ENCODE data around the gene GNPTAB.

GNPTAB gene

DNA sequence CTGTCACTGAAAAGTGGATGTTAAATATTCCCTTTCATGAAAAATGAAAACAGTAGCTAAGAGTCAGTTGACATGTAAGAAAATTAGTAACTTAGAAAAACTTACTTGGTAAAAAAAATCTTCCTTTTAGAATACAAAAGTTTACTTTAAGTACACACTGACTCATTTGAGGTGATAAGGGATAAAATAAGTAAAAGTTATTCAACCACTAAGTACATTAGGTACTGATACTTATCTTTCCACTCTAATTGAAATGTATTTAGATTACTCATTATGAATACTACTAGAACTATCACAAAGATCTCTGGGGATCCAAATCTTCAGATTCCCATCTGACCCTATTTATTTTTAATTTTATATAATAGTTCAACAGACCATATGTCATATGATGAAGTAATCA is 103.7 kb downstream of the GNPTAB start:
- Histone ChIP-seq H3K9ac (no peak overlapping the region), H2AFZ (ENCODE audit: low read depth) (no peak overlapping the region), H3K4me3 (IDR thresholded peaks at IDR 0.05; ENCODE audit: insufficient read depth, low read depth, low read length) (no peak overlapping the region), H3K27me3 (ENCODE audit: insufficient read depth, low read depth) (no peaks in the 10 kb centered on the region), H4K20me1 (ENCODE audit: insufficient read depth) (no peaks in the 10 kb centered on the region), H3K4me1 (ENCODE audit: low read depth, poor library complexity, severe bottlenecking) (peaks cover 3% of the 10 kb centered on the region), H3K4me2 (no peak overlapping the region), H3K36me3 (ENCODE audit: insufficient read depth) (no peaks in the 10 kb centered on the region), H3K79me2 (ENCODE audit: insufficient read depth, low read depth) (no peaks in the 10 kb centered on the region), H3K27ac (no peak overlapping the region)
- TF ChIP-seq, protein P1, sequence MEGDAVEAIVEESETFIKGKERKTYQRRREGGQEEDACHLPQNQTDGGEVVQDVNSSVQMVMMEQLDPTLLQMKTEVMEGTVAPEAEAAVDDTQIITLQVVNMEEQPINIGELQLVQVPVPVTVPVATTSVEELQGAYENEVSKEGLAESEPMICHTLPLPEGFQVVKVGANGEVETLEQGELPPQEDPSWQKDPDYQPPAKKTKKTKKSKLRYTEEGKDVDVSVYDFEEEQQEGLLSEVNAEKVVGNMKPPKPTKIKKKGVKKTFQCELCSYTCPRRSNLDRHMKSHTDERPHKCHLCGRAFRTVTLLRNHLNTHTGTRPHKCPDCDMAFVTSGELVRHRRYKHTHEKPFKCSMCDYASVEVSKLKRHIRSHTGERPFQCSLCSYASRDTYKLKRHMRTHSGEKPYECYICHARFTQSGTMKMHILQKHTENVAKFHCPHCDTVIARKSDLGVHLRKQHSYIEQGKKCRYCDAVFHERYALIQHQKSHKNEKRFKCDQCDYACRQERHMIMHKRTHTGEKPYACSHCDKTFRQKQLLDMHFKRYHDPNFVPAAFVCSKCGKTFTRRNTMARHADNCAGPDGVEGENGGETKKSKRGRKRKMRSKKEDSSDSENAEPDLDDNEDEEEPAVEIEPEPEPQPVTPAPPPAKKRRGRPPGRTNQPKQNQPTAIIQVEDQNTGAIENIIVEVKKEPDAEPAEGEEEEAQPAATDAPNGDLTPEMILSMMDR (conservative IDR thresholded peaks at IDR 0.05; ENCODE audit: low read depth, low read length) = no peak

DNA sequence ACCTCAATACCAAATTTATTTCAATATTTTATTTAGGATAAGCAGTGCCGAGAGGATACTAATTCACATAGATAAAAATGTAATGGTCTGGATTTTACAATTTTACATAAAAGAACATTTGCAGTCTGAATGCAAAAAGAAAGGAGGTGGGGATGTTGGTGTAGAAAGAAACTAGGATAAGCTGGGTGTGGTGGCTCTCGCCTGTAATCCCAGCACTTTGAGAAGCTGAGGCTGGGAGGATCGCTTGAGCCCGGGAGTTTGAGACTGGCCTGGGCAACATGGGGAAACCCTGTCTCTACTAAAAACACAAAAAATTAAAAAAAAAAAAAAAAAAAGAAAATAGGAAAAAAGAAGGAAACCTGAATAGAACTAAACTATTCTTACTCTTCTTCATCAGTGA is 108.4 kb downstream of the GNPTAB start:
- TF ChIP-seq, protein P1 (conservative IDR thresholded peaks at IDR 0.05; ENCODE audit: low read depth, low read length) = no peak
- Histone ChIP-seq H3K4me1 (ENCODE audit: low read depth, poor library complexity, severe bottlenecking) (peaks cover 3% of the 10 kb centered on the region), H3K4me2 (no peak overlapping the region), H3K4me3 (IDR thresholded peaks at IDR 0.05; ENCODE audit: insufficient read depth, low read depth, low read length) (no peak overlapping the region), H2AFZ (ENCODE audit: low read depth) (no peak overlapping the region), H3K27ac (no peak overlapping the region), H3K79me2 (ENCODE audit: insufficient read depth, low read depth) (no peaks in the 10 kb centered on the region), H4K20me1 (ENCODE audit: insufficient read depth) (no peaks in the 10 kb centered on the region), H3K9ac (no peak overlapping the region), H3K27me3 (ENCODE audit: insufficient read depth, low read depth) (no peaks in the 10 kb centered on the region), H3K36me3 (ENCODE audit: insufficient read depth) (no peaks in the 10 kb centered on the region)

DNA sequence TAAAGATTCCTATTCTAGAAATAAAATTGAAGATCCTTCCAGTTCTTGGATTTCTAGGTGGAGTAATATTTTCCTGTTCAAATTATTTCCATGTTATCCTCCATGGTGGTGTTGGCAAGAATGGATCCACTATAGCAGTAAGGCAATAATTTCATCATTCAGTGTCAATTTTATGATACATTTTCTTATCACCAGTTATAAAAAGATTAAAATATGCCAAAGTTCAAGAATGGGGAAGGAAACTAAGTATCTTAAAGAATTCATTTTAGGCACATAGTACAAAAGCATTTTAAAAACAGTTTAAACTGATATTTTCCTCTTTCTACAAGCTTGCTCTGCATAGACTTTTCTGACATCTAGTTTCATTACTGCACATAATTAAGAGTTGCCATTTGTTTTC is 110.6 kb downstream of the GNPTAB start:
- Histone ChIP-seq H3K27ac (no peak overlapping the region), H3K4me1 (ENCODE audit: low read depth, poor library complexity, severe bottlenecking) (no peaks in the 10 kb centered on the region), H4K20me1 (ENCODE audit: insufficient read depth) (no peaks in the 10 kb centered on the region), H3K9ac (no peak overlapping the region), H3K4me2 (no peak overlapping the region), H3K79me2 (ENCODE audit: insufficient read depth, low read depth) (no peaks in the 10 kb centered on the region), H3K27me3 (ENCODE audit: insufficient read depth, low read depth) (no peaks in the 10 kb centered on the region), H3K36me3 (ENCODE audit: insufficient read depth) (no peaks in the 10 kb centered on the region), H3K4me3 (IDR thresholded peaks at IDR 0.05; ENCODE audit: insufficient read depth, low read depth, low read length) (no peak overlapping the region), H2AFZ (ENCODE audit: low read depth) (no peak overlapping the region)
- TF ChIP-seq, protein P1 (conservative IDR thresholded peaks at IDR 0.05; ENCODE audit: low read depth, low read length) = no peak

DNA sequence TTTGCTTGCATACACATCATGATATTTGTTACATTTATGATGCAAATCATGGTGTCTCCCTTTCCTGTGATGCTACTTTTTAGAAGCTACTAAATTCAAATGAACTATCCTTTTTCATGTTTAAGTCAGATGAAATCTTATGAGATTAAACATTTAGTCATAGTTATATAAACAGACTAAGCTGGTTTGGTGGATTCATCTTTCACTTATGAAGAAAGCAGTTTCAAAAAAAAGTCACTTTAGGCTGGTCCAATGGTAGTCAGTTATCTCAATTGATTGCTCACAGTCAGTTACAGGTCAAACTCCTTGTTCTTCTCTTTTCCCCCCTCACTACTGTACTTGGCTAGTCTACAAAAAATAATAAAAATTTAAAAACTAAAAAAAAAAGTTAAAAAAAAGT is 111.2 kb downstream of the GNPTAB start:
- Histone ChIP-seq H3K4me1 (ENCODE audit: low read depth, poor library complexity, severe bottlenecking) (no peaks in the 10 kb centered on the region), H3K27ac (no peak overlapping the region), H3K9ac (no peak overlapping the region), H3K4me2 (no peak overlapping the region), H3K79me2 (ENCODE audit: insufficient read depth, low read depth) (no peaks in the 10 kb centered on the region), H3K27me3 (ENCODE audit: insufficient read depth, low read depth) (no peaks in the 10 kb centered on the region), H3K4me3 (IDR thresholded peaks at IDR 0.05; ENCODE audit: insufficient read depth, low read depth, low read length) (no peak overlapping the region), H3K36me3 (ENCODE audit: insufficient read depth) (no peaks in the 10 kb centered on the region), H4K20me1 (ENCODE audit: insufficient read depth) (no peaks in the 10 kb centered on the region), H2AFZ (ENCODE audit: low read depth) (no peak overlapping the region)
- TF ChIP-seq, protein P1 (conservative IDR thresholded peaks at IDR 0.05; ENCODE audit: low read depth, low read length) = no peak

Data from KMS-11 (cell line).